Smooth muscle cell (in vitro differentiated cells): Measurements from ENCODE around the gene STX16. TPM values are rescaled to one million over a fixed set of nuclear protein-coding genes. Genes with fewer than 3 reads are reported as not detected.
A peak's percentile ranks its signal among the peaks of the same experiment; 100 is the strongest.

Experiments
- DNase-seq: peaks from one replicate; lab custom pipeline; 2025; ENCODE audit not compliant: unreplicated experiment; lab: John Stamatoyannopoulos, UW
- H2AFZ ChIP-seq: fragments of 200-600 bp; sonication (generic); 2 replicates; pipeline ENCODE4 v1.6.0; 2016; ENCODE audit warnings: antibody characterized with exemption, low read depth, mild to moderate bottlenecking
- H3F3A ChIP-seq: fragments of 200-600 bp; sonication (generic); 2 replicates; pipeline ENCODE4 v1.6.0; 2017; ENCODE audit warnings: antibody characterized with exemption, low read depth
- H3K27ac ChIP-seq: fragments of 200-600 bp; sonication (generic); 2 replicates; pipeline ENCODE4 v1.5.1; 2016; ENCODE audit warnings: low read depth, mild to moderate bottlenecking
- H3K27me3 ChIP-seq: fragments of 200-600 bp; sonication (generic); 2 replicates; pipeline ENCODE4 v1.6.1; 2016; ENCODE audit warnings: low read depth, mild to moderate bottlenecking
- H3K36me3 ChIP-seq: fragments of 200-600 bp; sonication (generic); 2 replicates; pipeline ENCODE4 v1.5.1; 2016; ENCODE audit warnings: low read depth
- H3K4me1 ChIP-seq: fragments of 200-600 bp; sonication (generic); 2 replicates; pipeline ENCODE4 v1.5.1; 2016; ENCODE audit warnings: low read depth
- H3K4me2 ChIP-seq: fragments of 200-600 bp; sonication (generic); 2 replicates; pipeline ENCODE4 v1.6.0; 2016; ENCODE audit warnings: mild to moderate bottlenecking
- H3K4me3 ChIP-seq: fragments of 200-600 bp; sonication (generic); 2 replicates; pipeline ENCODE4 v1.5.1; 2016; ENCODE audit warnings: mild to moderate bottlenecking
- H3K79me2 ChIP-seq: fragments of 200-600 bp; sonication (generic); 2 replicates; pipeline ENCODE4 v1.6.0; 2016; ENCODE audit warnings: low read depth, mild to moderate bottlenecking
- H3K9ac ChIP-seq: fragments of 200-600 bp; sonication (generic); 2 replicates; pipeline ENCODE4 v1.6.0; 2016; ENCODE audit warnings: low read depth
- H3K9me3 ChIP-seq: fragments of 200-600 bp; sonication (generic); replicated peaks from 2 replicates; pipeline ENCODE4 v1.5.1; 2016; ENCODE audit warnings: low read depth
- H4K20me1 ChIP-seq: fragments of 200-600 bp; sonication (generic); 2 replicates; pipeline ENCODE4 v1.6.0; 2016; ENCODE audit warnings: low read depth
- CTCF ChIP-seq: fragments of 200-600 bp; sonication (generic); IDR thresholded peaks from 2 replicates; pipeline ENCODE4 v1.5.1; 2017; ENCODE audit warnings: borderline replicate concordance, mild to moderate bottlenecking, antibody characterized with exemption; ENCODE audit not compliant: insufficient read depth, poor library complexity, severe bottlenecking
- WGBS: methylation state at CpG from one replicate; pipeline ENCODE4 v1.1.7; 2016; ENCODE audit warnings: low lambda C conversion rate; 5-methylcytosine and 5-hydroxymethylcytosine counted together
- polyA plus RNA-seq: library from polyadenylated mRNA; unstranded; fragments of >200 nt; fragmentation: Nextera tagmentation; extraction: Ambion mirVana; gene quantifications from 2 replicates; pipeline ENCODE4 v1.2.1, GENCODE V29; 2016
- total RNA-seq: library from RNA; depleted of rRNA; stranded (reverse); fragments of >200 nt; gene quantifications from 2 replicates; pipeline ENCODE4 v1.2.3, GENCODE V29; 2014

The STX16 gene
- total and polyA plus RNA-seq, 2 experiments from 2014 or later = 22.5 to 35.8 TPM

GRCh38 chr20:58604128-58604881, 46.8 kb upstream of the STX16 start:
- Histone ChIP-seq H4K20me1 (no peaks in the 10 kb centered on the region), H3K4me2 (peak overlapping the region; percentile 22), H3K4me1 (no peaks in the 10 kb centered on the region), H2AFZ (no peak overlapping the region), H3K36me3 (no peaks in the 10 kb centered on the region), H3K9me3 (no peaks in the 10 kb centered on the region), H3K4me3 (no peak overlapping the region), H3K27ac (peak overlapping the region; percentile 37), H3K79me2 (no peaks in the 10 kb centered on the region), H3K27me3 (no peaks in the 10 kb centered on the region), H3K9ac (no peak overlapping the region), H3F3A (no peaks in the 10 kb centered on the region)
- TF ChIP-seq CTCF = no peak
- no peak for DNase-seq
- WGBS = 86% methylated on average over 19 of the region's 19 CpGs

GRCh38 chr20:58605292-58606065, 45.6 kb upstream of the STX16 start:
- TF ChIP-seq CTCF = no peak
- Histone ChIP-seq H3F3A (no peaks in the 10 kb centered on the region), H3K79me2 (no peaks in the 10 kb centered on the region), H3K27me3 (no peaks in the 10 kb centered on the region), H3K36me3 (no peaks in the 10 kb centered on the region), H3K9me3 (no peaks in the 10 kb centered on the region), H3K27ac (no peak overlapping the region), H3K9ac (no peak overlapping the region), H3K4me1 (no peaks in the 10 kb centered on the region), H2AFZ (no peak overlapping the region), H3K4me2 (no peak overlapping the region), H4K20me1 (no peaks in the 10 kb centered on the region), H3K4me3 (no peak overlapping the region)
- 87% methylated on average over 19 of the region's 19 CpGs for WGBS
- no peak for DNase-seq

DNA sequence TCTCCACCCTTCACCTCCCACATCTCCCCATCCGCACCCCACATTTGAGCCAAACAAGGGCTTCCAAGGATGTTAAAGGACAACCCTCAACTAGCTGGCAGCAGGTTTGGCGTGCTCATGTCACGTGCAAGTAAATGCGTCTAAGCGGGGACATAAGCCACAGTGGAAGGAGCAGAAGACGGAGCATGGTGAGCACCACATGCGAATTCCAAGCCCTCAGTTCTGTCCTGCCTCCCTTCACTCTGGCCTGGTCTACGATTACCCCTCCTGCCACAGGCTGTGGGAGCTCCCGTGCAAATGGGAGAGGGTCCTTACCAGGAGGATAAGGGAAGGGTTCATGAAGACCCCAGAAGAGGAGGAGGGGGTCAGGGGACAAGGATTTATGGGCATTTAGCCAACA, 44.9 kb upstream of the STX16 start:
- Histone ChIP-seq H2AFZ (no peak overlapping the region), H3K4me3 (no peak overlapping the region), H3K9ac (no peak overlapping the region), H3K9me3 (no peaks in the 10 kb centered on the region), H4K20me1 (no peaks in the 10 kb centered on the region), H3K4me1 (no peaks in the 10 kb centered on the region), H3K4me2 (no peak overlapping the region), H3K27ac (no peak overlapping the region), H3K36me3 (no peaks in the 10 kb centered on the region), H3K79me2 (no peaks in the 10 kb centered on the region), H3K27me3 (no peaks in the 10 kb centered on the region), H3F3A (no peaks in the 10 kb centered on the region)
- DNase-seq = no peak
- no peak for TF ChIP-seq CTCF
- WGBS = 96% methylated on average over 9 of the region's 9 CpGs
